ENCODE results near the gene ZNF382.

ZNF382 gene

DNA sequence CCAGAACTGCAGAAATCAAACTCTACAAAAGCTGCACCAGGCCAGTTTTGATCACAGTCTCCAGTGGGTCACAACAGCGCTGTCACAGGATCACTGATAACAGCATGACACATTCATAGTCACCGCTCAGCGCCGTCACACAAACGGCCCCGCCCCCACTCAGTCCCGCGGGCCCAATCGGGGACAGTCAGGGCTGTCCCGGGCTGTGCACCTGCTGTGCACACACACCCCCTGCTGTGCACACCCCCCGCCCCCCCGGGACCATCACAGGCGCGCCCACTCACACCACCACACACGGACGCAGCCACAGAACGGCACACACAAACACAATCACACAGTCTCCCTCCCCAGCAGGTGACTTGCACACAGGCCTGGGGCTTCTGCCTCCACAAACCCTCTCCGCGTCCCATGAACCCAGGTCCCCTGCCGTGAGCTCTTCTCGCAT is 435 bp upstream of the ZNF382 start:
- H3K27ac ChIP-seq, result no peak overlapping the region
- TF ChIP-seq CTCF (conservative IDR thresholded peaks at IDR 0.05; ENCODE audit: low read depth, low read length), result no peak
- no peaks in the 10 kb centered on the region for H3K79me2 ChIP-seq (ENCODE audit: insufficient read depth, low read depth)
- no peak overlapping the region for H3K4me3 ChIP-seq (IDR thresholded peaks at IDR 0.05; ENCODE audit: insufficient read depth, low read depth, low read length)
- H3K9ac ChIP-seq, result no peak overlapping the region
- no peak overlapping the region for H2AFZ ChIP-seq (ENCODE audit: low read depth)
- no peaks in the 10 kb centered on the region for H3K36me3 ChIP-seq (ENCODE audit: insufficient read depth)
- no peaks in the 10 kb centered on the region for H3K4me1 ChIP-seq (ENCODE audit: low read depth, poor library complexity, severe bottlenecking)
- no peak overlapping the region for H3K4me2 ChIP-seq
- H3K27me3 ChIP-seq (ENCODE audit: insufficient read depth, low read depth), result no peaks in the 10 kb centered on the region
- H4K20me1 ChIP-seq (ENCODE audit: insufficient read depth), result no peaks in the 10 kb centered on the region

GRCh38 chr19:36605877-36606478 is 865 bp downstream of the ZNF382 start:
- Histone ChIP-seq H3K36me3 (ENCODE audit: insufficient read depth) (no peaks in the 10 kb centered on the region), H3K27me3 (ENCODE audit: insufficient read depth, low read depth) (no peaks in the 10 kb centered on the region), H3K9ac (no peak overlapping the region), H4K20me1 (ENCODE audit: insufficient read depth) (no peaks in the 10 kb centered on the region), H3K4me1 (ENCODE audit: low read depth, poor library complexity, severe bottlenecking) (no peaks in the 10 kb centered on the region), H3K4me2 (no peak overlapping the region), H3K79me2 (ENCODE audit: insufficient read depth, low read depth) (no peaks in the 10 kb centered on the region), H3K27ac (no peak overlapping the region), H3K4me3 (IDR thresholded peaks at IDR 0.05; ENCODE audit: insufficient read depth, low read depth, low read length) (no peak overlapping the region), H2AFZ (ENCODE audit: low read depth) (no peak overlapping the region)
- TF ChIP-seq CTCF (conservative IDR thresholded peaks at IDR 0.05; ENCODE audit: low read depth, low read length), result no peak

DNA sequence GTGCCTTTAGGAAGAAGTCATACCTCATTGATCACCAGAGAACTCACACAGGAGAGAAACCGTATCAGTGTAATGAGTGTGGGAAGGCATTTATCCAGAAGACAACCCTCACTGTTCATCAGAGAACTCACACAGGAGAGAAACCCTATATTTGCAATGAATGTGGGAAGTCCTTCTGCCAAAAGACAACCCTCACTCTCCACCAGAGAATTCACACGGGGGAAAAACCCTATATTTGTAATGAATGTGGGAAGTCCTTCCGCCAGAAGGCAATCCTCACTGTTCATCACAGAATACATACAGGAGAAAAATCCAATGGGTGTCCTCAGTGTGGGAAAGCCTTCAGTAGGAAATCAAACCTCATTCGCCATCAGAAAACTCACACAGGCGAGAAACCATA is 21.9 kb downstream of the ZNF382 start:
- no peak overlapping the region for H2AFZ ChIP-seq (ENCODE audit: low read depth)
- no peak for TF ChIP-seq CTCF (conservative IDR thresholded peaks at IDR 0.05; ENCODE audit: low read depth, low read length)
- no peaks in the 10 kb centered on the region for H3K79me2 ChIP-seq (ENCODE audit: insufficient read depth, low read depth)
- H4K20me1 ChIP-seq (ENCODE audit: insufficient read depth), result no peaks in the 10 kb centered on the region
- no peaks in the 10 kb centered on the region for H3K36me3 ChIP-seq (ENCODE audit: insufficient read depth)
- H3K4me3 ChIP-seq (IDR thresholded peaks at IDR 0.05; ENCODE audit: insufficient read depth, low read depth, low read length), result no peak overlapping the region
- H3K9ac ChIP-seq, result no peak overlapping the region
- H3K27ac ChIP-seq, result no peak overlapping the region
- H3K4me2 ChIP-seq, result no peak overlapping the region
- no peaks in the 10 kb centered on the region for H3K27me3 ChIP-seq (ENCODE audit: insufficient read depth, low read depth)
- no peaks in the 10 kb centered on the region for H3K4me1 ChIP-seq (ENCODE audit: low read depth, poor library complexity, severe bottlenecking)

GRCh38 chr19:36635342-36635741 is 30.2 kb downstream of the ZNF382 start:
- H4K20me1 ChIP-seq (ENCODE audit: insufficient read depth), result no peaks in the 10 kb centered on the region

More at GRCh38 chr19:36635342-36635741, 30.2 kb downstream of the ZNF382 start:
- H3K9ac ChIP-seq, result no peak overlapping the region
- no peaks in the 10 kb centered on the region for H3K36me3 ChIP-seq (ENCODE audit: insufficient read depth)
- no peaks in the 10 kb centered on the region for H3K4me1 ChIP-seq (ENCODE audit: low read depth, poor library complexity, severe bottlenecking)
- no peak for TF ChIP-seq CTCF (conservative IDR thresholded peaks at IDR 0.05; ENCODE audit: low read depth, low read length)
- H2AFZ ChIP-seq (ENCODE audit: low read depth), result no peak overlapping the region
- H3K27ac ChIP-seq, result no peak overlapping the region
- H3K79me2 ChIP-seq (ENCODE audit: insufficient read depth, low read depth), result no peaks in the 10 kb centered on the region
- no peak overlapping the region for H3K4me2 ChIP-seq
- H3K27me3 ChIP-seq (ENCODE audit: insufficient read depth, low read depth), result no peaks in the 10 kb centered on the region
- no peak overlapping the region for H3K4me3 ChIP-seq (IDR thresholded peaks at IDR 0.05; ENCODE audit: insufficient read depth, low read depth, low read length)

All from KMS-11 (cell line).